GM12875 (cell line): ENCODE measurements around the gene MAP3K3.

Experiments used
- H3K4me3 ChIP-seq: one replicate; pipeline ENCODE4 v1.5.1; 2011; ENCODE audit warnings: low read depth, low read length, control low read depth
- CTCF ChIP-seq: IDR thresholded peaks from 2 replicates; pipeline ENCODE4 v1.5.1; 2011; ENCODE audit warnings: low read depth, mild to moderate bottlenecking, control low read depth, inconsistent platforms, low read length, moderate library complexity, borderline replicate concordance; ENCODE audit not compliant: insufficient read depth

Gene MAP3K3

GRCh38 chr17:63695889-63696288, 73.7 kb downstream of the MAP3K3 start:
- TF ChIP-seq CTCF: no peak
- no peak overlapping the region for H3K4me3 ChIP-seq

GRCh38 chr17:63696381-63696961, 74.3 kb downstream of the MAP3K3 start:
- peak; percentile 55; the same call in 1 of the 2 replicates for TF ChIP-seq CTCF
- H3K4me3 ChIP-seq: peak overlapping the region; percentile 91

GRCh38 chr17:63697341-63698286, 75.4 kb downstream of the MAP3K3 start:
- TF ChIP-seq CTCF: peak; percentile 74; the same call in 1 of the 2 replicates
- H3K4me3 ChIP-seq: peak overlapping the region; percentile 91

- TF ChIP-seq CTCF: no peak
- H3K4me3 ChIP-seq: peak overlapping the region; percentile 91
Measured at GRCh38 chr17:63698381-63698885, 76.2 kb downstream of the MAP3K3 start.

GRCh38 chr17:63698886-63699637, 76.8 kb downstream of the MAP3K3 start:
- no peak for TF ChIP-seq CTCF
- H3K4me3 ChIP-seq: peak overlapping the region; percentile 91

- H3K4me3 ChIP-seq: peak within 1 kb of the TSS; percentile 91
- TF ChIP-seq CTCF: no peak
Measured at GRCh38 chr17:63699638-63700527, 77.7 kb downstream of the MAP3K3 start, which contains the start of gene LIMD2. Gene LIMD2 (minus strand): TSS chr17:63700125. CDS start chr17:63699298, 827 bp downstream.
